Transverse colon (tissue), 4 donors: ENCODE data around the gene HSPA1A. TPM values are rescaled to one million over a fixed set of nuclear protein-coding genes. Genes with fewer than 3 reads are reported as not detected.

Experiments used
- DNase-seq: peaks from one replicate; pipeline ENCODE4 v3.0.0-alpha.2; 2019
- H3K27ac ChIP-seq, 4 donors: fragments of 200-600 bp; sonication (generic); 2 replicates each; pipeline ENCODE4 v1.5.1; 2016 to 2018; ENCODE audit warnings: inconsistent platforms in 4 of 4
- H3K27me3 ChIP-seq: fragments of 200-600 bp; sonication (generic); 2 replicates; pipeline ENCODE4 v1.5.1; 2017; ENCODE audit warnings: inconsistent platforms
- H3K36me3 ChIP-seq, 4 donors: fragments of 200-600 bp; sonication (generic); 2 replicates each; pipeline ENCODE4 v1.5.1; 2017 to 2019; ENCODE audit warnings: inconsistent platforms in 4 of 4
- H3K4me1 ChIP-seq, 4 donors: fragments of 200-600 bp; sonication (generic); 2 replicates each; pipeline ENCODE4 v1.5.1; 2017 to 2020; ENCODE audit warnings: inconsistent platforms in 4 of 4
- H3K4me3 ChIP-seq, 4 donors: fragments of 200-600 bp; sonication (generic); 1 replicate in 1 of 4; 2 replicates in 3 of 4; pipeline versions ENCODE4 v1.5.1 to v1.6.1; 2017 to 2019; ENCODE audit warnings: inconsistent platforms in 4 of 4
- H3K9me3 ChIP-seq, 2 donors: fragments of 200-600 bp; sonication (generic); 2 replicates each; pipeline ENCODE4 v1.5.1; 2017 to 2019; ENCODE audit warnings: inconsistent platforms in 2 of 2
- EP300 ChIP-seq: sonication (generic); formaldehyde crosslinking; IDR thresholded peaks from one replicate; pipeline ENCODE4 v1.6.1; 2017; ENCODE audit warnings: antibody characterized with exemption, low read depth
- POLR2A ChIP-seq: fragments of 450-650 bp; IDR thresholded peaks from one replicate; pipeline ENCODE4 v1.6.1; 2016; ENCODE audit warnings: antibody characterized with exemption, mild to moderate bottlenecking, moderate library complexity
- POLR2AphosphoS5 ChIP-seq, 3 donors: sonication (generic); formaldehyde crosslinking; IDR thresholded peaks; one replicate each; pipeline ENCODE4 v1.6.1; 2016; ENCODE audit warnings: antibody characterized with exemption in 3 of 3
- WGBS, 2 donors: methylation state at CpG; one replicate each; pipeline ENCODE4 v1.1.5; 2018; ENCODE audit warnings: low coverage in 1 of 2; 5-methylcytosine and 5-hydroxymethylcytosine counted together
- in situ Hi-C, 4 donors: fragments of 200-750 bp; cut with MboI; loops; one replicate each; pipeline versions ENCODE4 v1.15.0 to v1.15.1; 2017; ENCODE audit warnings: low sequenced_read_pairs in 3 of 4, low pct_ligation_motif_present in 1 of 4, low pct_unique_long_range_greater_than_20kb in 1 of 4
- intact Hi-C: fragments of 100-400 bp; cut with DNase I; formaldehyde crosslinking; loops from one replicate; pipeline ENCODE4 v1.15.1; 2023; ENCODE audit warnings: low total_unique reads
- small RNA-seq, 4 donors: library from RNA; depleted of rRNA; stranded (forward); fragments of <200 nt; gene quantifications; one replicate each; pipeline ENCODE3, GENCODE V24; 2016
- total RNA-seq, 4 donors: library from RNA; depleted of rRNA; stranded (reverse); fragments of >200 nt; gene quantifications; one replicate each; pipeline ENCODE4 v1.1.0, GENCODE V29; 2016
- TF ChIP-seq, protein P1 (sequence below), 5 experiments: fragments of 200-600 bp in 3 of 5; fragments of 450-650 bp in 2 of 5; sonication (generic) in 3 of 5; IDR thresholded peaks; 1 replicate in 2 of 5; 2 replicates in 3 of 5; pipeline ENCODE4 v1.5.1; 2016 to 2017; ENCODE audit warnings: antibody characterized with exemption in 5 of 5, inconsistent platforms in 3 of 5, mild to moderate bottlenecking in 2 of 5, moderate library complexity in 1 of 5

The HSPA1A gene
- total RNA-seq, 4 donors from 2014 or later = 192 to 247 (median 221) TPM

GRCh38 chr6:31865205-31866118 is 50.1 kb downstream of the HSPA1A start:
- H3K9me3 ChIP-seq = no peaks in the 10 kb centered on the region
- DNase-seq = no peak
- H3K27me3 ChIP-seq = no peaks in the 10 kb centered on the region
- no peak overlapping the region for H3K4me3 ChIP-seq
- H3K27ac ChIP-seq = no peak overlapping the region
- TF ChIP-seq, protein P1, sequence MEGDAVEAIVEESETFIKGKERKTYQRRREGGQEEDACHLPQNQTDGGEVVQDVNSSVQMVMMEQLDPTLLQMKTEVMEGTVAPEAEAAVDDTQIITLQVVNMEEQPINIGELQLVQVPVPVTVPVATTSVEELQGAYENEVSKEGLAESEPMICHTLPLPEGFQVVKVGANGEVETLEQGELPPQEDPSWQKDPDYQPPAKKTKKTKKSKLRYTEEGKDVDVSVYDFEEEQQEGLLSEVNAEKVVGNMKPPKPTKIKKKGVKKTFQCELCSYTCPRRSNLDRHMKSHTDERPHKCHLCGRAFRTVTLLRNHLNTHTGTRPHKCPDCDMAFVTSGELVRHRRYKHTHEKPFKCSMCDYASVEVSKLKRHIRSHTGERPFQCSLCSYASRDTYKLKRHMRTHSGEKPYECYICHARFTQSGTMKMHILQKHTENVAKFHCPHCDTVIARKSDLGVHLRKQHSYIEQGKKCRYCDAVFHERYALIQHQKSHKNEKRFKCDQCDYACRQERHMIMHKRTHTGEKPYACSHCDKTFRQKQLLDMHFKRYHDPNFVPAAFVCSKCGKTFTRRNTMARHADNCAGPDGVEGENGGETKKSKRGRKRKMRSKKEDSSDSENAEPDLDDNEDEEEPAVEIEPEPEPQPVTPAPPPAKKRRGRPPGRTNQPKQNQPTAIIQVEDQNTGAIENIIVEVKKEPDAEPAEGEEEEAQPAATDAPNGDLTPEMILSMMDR (IDR thresholded peaks at IDR 0.05) = no peak
- TF ChIP-seq POLR2AphosphoS5 (IDR thresholded peaks at IDR 0.05) (no peak), POLR2A (no peak), EP300 (no peak)
- intact Hi-C loops = no loop called here
- in situ Hi-C loops = no loop called here
- 83% methylated on average over 21 of the region's 21 CpGs; no CpG with 5 or more reads in 1 of the 2 donors for WGBS, 2 donors
- peaks cover 0 to 4% (median 0%) of the 10 kb centered on the region in 4 donors for H3K36me3 ChIP-seq
- H3K4me1 ChIP-seq = peaks cover 7 to 22% (median 10%) of the 10 kb centered on the region in 4 donors

Small RNA genes within 50 kb of the gene (small RNA-seq; reads per million reads assigned to genes)
- gene RF00019 = 0 reads per million in 4 donors
- 811 to 2,666 (median 1,564) reads per million in 4 donors for gene SNORD48
- 0 reads per million in 4 donors for gene SNORD52

Other genes with a start within 250 kb of the HSPA1A start
- gene LTA, start 243.3 kb upstream of the HSPA1A start, total RNA-seq = not detected
- gene TNF, start 240.0 kb upstream of the HSPA1A start, total RNA-seq = 1 to 10 TPM in 1 of 4 donors, under 1 TPM in 1, not detected in 2; 0.41 to 1.1 TPM
- gene LTB, start 233.1 kb upstream of the HSPA1A start, total RNA-seq = 10 to 100 TPM in 1 of 4 donors, 1 to 10 TPM in 1, not detected in 2; 7.6 to 34.8 TPM
- 1 to 10 TPM in 3 of 4 donors, not detected in 1; 1.1 to 7.6 (median 1.9) TPM for gene LST1, start 229.3 kb upstream of the HSPA1A start, total RNA-seq
- gene NCR3, start 222.5 kb upstream of the HSPA1A start, total RNA-seq = not detected
- 10 to 100 TPM in 2 of 4 donors, 1 to 10 TPM in 1, not detected in 1; 9.4 to 19.5 (median 17.3) TPM for gene AIF1, start 200.3 kb upstream of the HSPA1A start, total RNA-seq
- gene PRRC2A, start 194.8 kb upstream of the HSPA1A start, total RNA-seq = 100 to 1,000 TPM in 1 of 4 donors, 10 to 100 TPM in 3; 63.9 to 138 (median 85.8) TPM
- 100 to 1,000 TPM; 221 to 310 (median 231) TPM for gene BAG6, start 162.9 kb upstream of the HSPA1A start, total RNA-seq
- 1 to 10 TPM in 2 of 4 donors, not detected in 2; 2.2 to 5.5 TPM for gene APOM, start 159.6 kb upstream of the HSPA1A start, total RNA-seq
- 10 to 100 TPM; 18.7 to 45.7 (median 25.2) TPM for gene C6orf47, start 154.8 kb upstream of the HSPA1A start, total RNA-seq
- 10 to 100 TPM in 3 of 4 donors, 1 to 10 TPM in 1; 2.4 to 32.9 (median 23.2) TPM for gene GPANK1, start 150.5 kb upstream of the HSPA1A start, total RNA-seq
- gene CSNK2B, start 149.5 kb upstream of the HSPA1A start, total RNA-seq = 100 to 1,000 TPM; 182 to 231 (median 210) TPM
- gene LY6G5B, start 145.6 kb upstream of the HSPA1A start, total RNA-seq = 10 to 100 TPM in 2 of 4 donors, 1 to 10 TPM in 2; 2.4 to 21.3 (median 10.3) TPM
- 1 to 10 TPM in 1 of 4 donors, under 1 TPM in 1, not detected in 2; 0.95 to 2.2 TPM for gene LY6G5C, start 134.5 kb upstream of the HSPA1A start, total RNA-seq
- 10 to 100 TPM; 45.4 to 72.8 (median 67.4) TPM for gene ABHD16A, start 112.2 kb upstream of the HSPA1A start, total RNA-seq
- not detected for gene LY6G6F, start 108.7 kb upstream of the HSPA1A start, total RNA-seq
- not detected for gene LY6G6D, start 100.2 kb upstream of the HSPA1A start, total RNA-seq
- gene LY6G6C, start 93.8 kb upstream of the HSPA1A start, total RNA-seq = not detected
- gene MPIG6B, start 92.2 kb upstream of the HSPA1A start, total RNA-seq = under 1 TPM in 1 of 4 donors, not detected in 3; 0.16 TPM
- gene DDAH2, start 86.2 kb upstream of the HSPA1A start, total RNA-seq = 100 to 1,000 TPM in 3 of 4 donors, 10 to 100 TPM in 1; 78.3 to 148 (median 107) TPM
- 100 to 1,000 TPM; 253 to 375 (median 362) TPM for gene CLIC1, start 79.0 kb upstream of the HSPA1A start, total RNA-seq
- gene MSH5, start 75.5 kb upstream of the HSPA1A start, total RNA-seq = 100 to 1,000 TPM in 1 of 4 donors, 10 to 100 TPM in 3; 16.5 to 159 (median 43.9) TPM
- 10 to 100 TPM in 1 of 4 donors, 1 to 10 TPM in 1, not detected in 2; 3.3 to 11.1 TPM for gene SAPCD1, start 52.9 kb upstream of the HSPA1A start, total RNA-seq
- 10 to 100 TPM in 2 of 4 donors, 1 to 10 TPM in 2; 7.6 to 22.1 (median 9.6) TPM for gene VWA7, start 38.2 kb upstream of the HSPA1A start, total RNA-seq
- gene VARS1, start 19.8 kb upstream of the HSPA1A start, total RNA-seq = 10 to 100 TPM; 18.0 to 54.7 (median 31.1) TPM
- gene LSM2, start 8.6 kb upstream of the HSPA1A start, total RNA-seq = 10 to 100 TPM; 23.5 to 43.0 (median 34.8) TPM
- gene HSPA1L, start 260 bp upstream of the HSPA1A start, total RNA-seq = under 1 TPM in 2 of 4 donors, not detected in 2; 0.64 to 0.68 TPM
- 100 to 1,000 TPM; 104 to 471 (median 278) TPM for gene HSPA1B, start 12.2 kb downstream of the HSPA1A start, total RNA-seq
- gene NEU1, start 47.3 kb downstream of the HSPA1A start, total RNA-seq = 10 to 100 TPM; 21.1 to 88.7 (median 65.4) TPM
- gene SLC44A4, start 63.5 kb downstream of the HSPA1A start, total RNA-seq = 100 to 1,000 TPM; 149 to 734 (median 395) TPM
- gene EHMT2, start 82.2 kb downstream of the HSPA1A start, total RNA-seq = 10 to 100 TPM; 25.9 to 33.3 (median 27.9) TPM
- 1 to 10 TPM in 1 of 4 donors, under 1 TPM in 3; 0.14 to 1.3 (median 0.77) TPM for gene ZBTB12, start 86.5 kb downstream of the HSPA1A start, total RNA-seq
- gene C2, start 112.2 kb downstream of the HSPA1A start, total RNA-seq = 1 to 10 TPM; 4.6 to 9.4 (median 7.5) TPM
- 10 to 100 TPM in 3 of 4 donors, 1 to 10 TPM in 1; 9.0 to 59.7 (median 39.6) TPM for gene CFB, start 130.6 kb downstream of the HSPA1A start, total RNA-seq
- gene NELFE, start 143.4 kb downstream of the HSPA1A start, total RNA-seq = 100 to 1,000 TPM in 1 of 4 donors, 10 to 100 TPM in 3; 59.2 to 114 (median 88.0) TPM
- 100 to 1,000 TPM in 1 of 4 donors, 10 to 100 TPM in 3; 52.8 to 173 (median 71.3) TPM for gene SKIC2, start 143.6 kb downstream of the HSPA1A start, total RNA-seq
- gene DXO, start 156.6 kb downstream of the HSPA1A start, total RNA-seq = 10 to 100 TPM; 17.5 to 29.9 (median 20.9) TPM
- 100 to 1,000 TPM in 1 of 4 donors, 10 to 100 TPM in 3; 16.9 to 210 (median 33.6) TPM for gene C4A, start 166.5 kb downstream of the HSPA1A start, total RNA-seq
- 100 to 1,000 TPM in 1 of 4 donors, 10 to 100 TPM in 3; 20.3 to 137 (median 64.0) TPM for gene C4B, start 199.3 kb downstream of the HSPA1A start, total RNA-seq
- under 1 TPM in 3 of 4 donors, not detected in 1; 0.27 to 0.64 (median 0.40) TPM for gene CYP21A2, start 222.9 kb downstream of the HSPA1A start, total RNA-seq